Islet of Langerhans (tissue), 1 donor: ENCODE results near the gene DAZAP2.
"Not testable (repeated sequence)": the region's sequence is repeated elsewhere in the genome, so short reads cannot be mapped to it uniquely, and the experiment has no call there.

ENCODE experiments used
- FAIRE-seq: peaks from one replicate; lab custom pipeline; 2011; peaks lifted over from hg19 to GRCh38; lab: Jason Lieb, UNC

DAZAP2 gene

DNA sequence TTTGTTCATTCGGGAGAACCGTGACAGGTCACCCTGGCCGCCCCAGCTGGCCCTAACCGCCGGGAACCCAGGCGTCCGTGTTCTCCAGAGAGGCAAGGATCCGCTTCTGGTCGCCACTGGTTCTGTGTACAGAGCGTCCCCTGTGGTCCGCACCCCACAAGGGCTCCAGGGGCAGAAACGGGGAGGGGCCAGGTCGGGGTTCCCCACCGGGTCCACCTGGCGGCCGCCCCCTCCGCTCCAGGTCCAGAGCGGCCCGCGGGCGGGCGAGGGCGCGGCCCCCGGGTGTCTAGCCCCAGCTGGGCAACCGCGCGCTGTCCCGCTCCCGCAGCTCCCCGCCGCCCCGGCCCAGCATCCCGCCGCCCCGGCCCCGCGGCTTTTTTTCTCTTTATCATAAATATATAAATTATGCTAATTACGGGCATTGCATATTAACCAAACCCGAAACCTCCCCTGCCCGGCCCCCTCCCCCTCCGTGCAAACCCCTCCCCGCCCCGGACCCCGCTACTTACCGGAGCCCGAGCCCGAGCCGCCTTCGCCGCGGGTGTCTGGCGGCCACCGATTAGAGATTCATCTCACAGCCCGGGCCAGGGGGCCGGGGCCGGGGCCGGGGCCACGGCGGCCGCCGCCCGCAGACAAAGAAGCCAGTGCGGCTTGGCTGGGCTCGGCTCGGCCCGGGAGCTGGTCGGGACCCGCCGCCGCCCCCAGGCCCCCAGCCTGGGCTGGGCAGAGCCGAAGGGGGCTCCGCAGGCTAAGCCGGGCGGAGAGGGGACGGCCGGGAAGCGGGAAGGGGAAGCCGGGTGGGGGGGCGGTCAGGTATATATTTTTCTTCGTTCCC, 21.3 kb upstream of the DAZAP2 start:
- no peak for FAIRE-seq

DNA sequence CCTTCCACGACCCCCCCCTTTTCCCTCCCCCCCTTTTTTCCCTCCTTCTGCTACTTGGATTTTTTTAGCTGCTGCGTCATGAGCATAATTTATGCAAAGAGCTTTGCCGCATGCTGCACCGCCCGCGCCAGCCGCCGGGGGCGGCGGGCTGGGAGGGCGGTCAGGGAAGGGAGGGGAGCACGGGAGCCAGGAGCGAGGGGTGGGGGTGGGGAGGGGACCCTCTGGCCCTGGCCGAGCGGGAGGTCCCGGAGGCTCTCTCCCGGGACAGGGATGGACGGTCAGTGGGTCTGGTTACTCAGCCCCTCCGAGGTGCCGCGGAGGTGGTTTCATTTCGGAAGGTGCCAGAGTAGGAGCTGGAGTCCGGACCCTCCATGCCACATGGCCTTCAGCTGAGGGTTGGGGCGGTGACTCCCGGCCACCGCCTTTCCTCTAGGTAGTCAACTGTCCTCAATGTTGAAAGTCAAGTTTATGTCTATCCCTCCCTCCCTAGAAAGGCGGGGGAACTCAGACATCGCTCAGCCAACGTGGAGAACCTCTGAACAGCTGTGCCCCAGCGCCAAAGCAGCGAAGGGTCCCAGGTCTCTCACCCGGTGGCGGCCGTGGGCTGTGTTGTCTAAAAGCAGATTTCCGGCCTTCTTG, 20.5 kb upstream of the DAZAP2 start, which contains the start of gene POU6F1:
Gene POU6F1 (minus strand): TSS at position 95 of the 639 bp plus-strand sequence. CDS start 11,226 bp downstream, outside the sequence.
- no peak for FAIRE-seq

DNA sequence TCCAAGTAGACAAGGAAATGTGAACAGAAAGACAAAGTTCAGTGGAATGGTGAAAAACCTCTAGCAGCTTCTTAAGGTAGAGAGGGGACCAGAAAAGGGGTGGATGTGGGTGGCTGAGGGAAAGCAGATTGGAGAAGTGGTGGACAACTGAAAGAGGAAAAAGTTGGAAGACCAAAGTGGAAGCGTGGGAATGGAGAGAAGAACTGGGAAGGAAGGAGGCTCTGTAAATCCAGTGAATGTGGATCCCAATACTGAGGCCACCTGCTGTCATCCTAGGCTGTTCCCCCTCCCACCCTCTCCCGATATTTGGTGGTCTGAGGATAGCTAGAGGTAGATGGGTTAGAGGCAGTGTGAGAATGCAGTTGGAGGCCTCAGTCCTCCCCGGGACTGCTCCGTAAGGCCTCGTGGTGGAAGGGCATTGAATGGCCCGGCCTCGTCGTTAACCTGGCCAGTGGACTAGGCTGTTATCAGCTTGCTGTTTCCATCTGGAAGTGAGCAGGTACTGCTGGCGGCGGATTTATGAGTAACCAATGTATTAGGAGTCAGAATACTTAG, 19.9 kb upstream of the DAZAP2 start:
- FAIRE-seq, result no peak

DNA sequence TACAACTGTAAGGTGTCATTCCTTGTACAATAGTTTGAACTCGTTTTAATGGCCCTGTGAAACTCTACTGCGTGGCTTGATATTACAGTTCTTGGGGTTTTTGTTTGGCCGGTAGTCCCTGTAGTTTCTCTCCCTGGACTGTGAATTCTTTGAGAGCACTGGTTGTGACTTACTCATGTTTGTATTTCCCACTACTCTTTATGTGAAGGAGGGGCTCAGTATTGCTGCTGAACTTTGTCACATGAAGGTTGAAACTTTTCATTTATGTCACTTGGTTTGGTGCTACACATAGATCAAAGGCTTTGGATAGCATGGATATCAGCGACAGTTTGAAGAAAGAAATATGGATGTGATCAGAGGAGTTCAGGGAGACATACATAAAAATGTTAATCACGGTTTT, 19.3 kb upstream of the DAZAP2 start:
- FAIRE-seq, result no peak

DNA sequence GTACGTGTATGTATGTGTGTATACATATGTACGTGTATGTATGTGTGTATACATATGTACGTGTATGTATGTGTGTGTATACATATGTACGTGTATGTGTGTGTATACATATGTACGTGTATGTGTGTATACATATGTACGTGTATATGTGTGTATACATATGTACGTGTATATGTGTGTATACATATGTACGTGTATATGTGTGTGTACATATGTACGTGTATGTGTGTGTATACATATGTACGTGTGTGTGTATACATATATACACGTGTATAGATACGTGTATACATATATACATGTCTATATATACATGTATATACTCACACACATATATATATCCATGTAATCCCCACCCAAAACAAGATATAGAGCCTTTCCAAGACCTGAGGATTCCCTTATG, 18.8 kb upstream of the DAZAP2 start:
- FAIRE-seq, result not testable (repeated sequence)

DNA sequence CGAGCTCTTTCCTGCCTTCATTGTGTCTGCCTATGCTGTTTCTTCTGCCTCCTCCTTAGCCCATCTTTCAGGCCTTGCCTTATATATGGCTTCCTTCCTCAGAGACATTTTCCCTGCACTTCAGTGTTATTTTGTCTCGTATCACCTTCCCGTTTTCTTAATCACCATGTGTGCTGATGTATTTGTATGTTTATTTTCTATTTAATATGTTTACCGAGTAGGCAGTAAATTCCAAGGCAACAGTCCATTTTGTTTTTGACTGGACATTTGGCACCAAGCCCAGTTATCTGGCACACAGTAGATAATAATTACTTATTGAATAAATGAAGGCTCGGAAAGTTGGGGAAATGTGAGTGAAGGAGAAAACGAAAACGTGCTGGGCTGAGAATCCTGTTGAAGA, 16.2 kb upstream of the DAZAP2 start:
- FAIRE-seq, result no peak

DNA sequence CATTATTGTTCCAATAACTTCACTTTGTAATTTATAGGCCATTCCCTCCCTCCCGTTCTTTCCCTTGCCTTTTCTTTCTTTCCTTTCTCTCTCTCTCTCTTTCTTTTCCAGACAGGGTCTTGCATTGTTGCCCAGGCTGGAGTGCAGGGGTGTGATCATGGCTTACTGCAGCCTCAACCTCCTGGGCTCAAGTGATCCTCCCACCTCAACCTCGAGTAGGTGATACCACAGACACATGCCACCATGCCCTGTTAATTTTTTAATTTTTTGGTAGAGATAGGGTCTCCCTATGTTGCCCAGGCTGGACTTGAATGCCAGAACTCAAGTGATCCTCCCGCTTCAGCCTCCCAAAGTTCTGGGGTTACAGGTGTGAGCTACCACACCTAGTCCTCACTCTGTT, 14.0 kb upstream of the DAZAP2 start:
- FAIRE-seq, result no peak

DNA sequence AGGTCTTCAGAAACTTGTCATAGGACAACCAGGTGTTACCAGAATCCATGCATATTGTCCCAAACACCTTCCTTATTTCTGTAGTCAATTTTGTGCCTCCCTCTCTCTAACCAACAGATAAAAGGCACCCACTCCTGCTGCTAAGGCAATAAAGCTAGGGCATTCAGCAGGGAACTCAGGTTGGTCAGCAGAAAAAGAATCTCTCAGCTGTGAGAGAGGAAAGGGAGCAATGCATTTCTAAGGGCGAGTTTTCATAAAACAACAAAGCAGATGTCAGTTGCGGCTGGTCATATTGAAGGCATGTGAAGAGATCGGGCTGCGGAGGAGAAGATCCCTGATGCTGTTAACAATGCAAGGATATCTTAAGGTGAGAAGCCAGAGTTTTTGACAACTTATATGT, 13.4 kb upstream of the DAZAP2 start:
- FAIRE-seq, result no peak

DNA sequence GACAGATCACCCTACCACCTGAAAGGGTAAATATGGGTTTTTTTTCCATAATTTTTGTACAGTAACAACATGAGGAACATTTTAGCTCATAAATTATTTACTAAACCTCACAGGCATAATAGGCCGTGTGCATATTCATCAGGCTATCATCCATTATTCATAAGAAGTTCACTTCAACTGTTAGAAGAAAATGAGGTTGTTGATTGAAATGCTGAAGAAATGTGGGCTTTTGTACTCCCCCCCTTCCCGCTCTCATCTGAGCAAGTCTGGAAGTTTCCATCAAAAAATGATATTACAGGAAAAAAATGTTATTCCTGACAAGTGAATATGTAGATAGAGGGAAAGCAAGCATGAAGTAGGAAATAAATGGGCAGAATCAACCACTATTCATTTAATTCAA, 12.9 kb upstream of the DAZAP2 start:
- no peak for FAIRE-seq

DNA sequence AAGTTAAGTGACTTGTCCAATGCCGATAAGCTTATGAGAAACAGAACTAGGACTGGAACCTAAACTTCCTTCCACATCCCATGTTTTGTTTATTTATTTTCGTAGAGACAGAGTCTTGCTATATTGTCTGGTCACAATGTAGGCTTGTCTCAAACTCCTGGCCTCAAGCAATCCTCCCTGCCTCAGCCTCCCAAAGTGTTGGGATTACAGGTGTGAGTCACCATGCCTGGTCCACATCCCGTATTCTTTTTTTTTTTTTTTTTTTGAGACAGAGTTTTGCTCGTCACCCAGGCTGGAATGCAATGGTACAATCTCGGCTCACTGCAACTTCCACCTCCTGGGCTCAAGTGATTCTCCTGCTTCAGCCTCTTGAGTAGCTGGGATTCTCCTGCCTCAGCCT, 11.5 kb upstream of the DAZAP2 start:
- FAIRE-seq, result not testable (repeated sequence)

DNA sequence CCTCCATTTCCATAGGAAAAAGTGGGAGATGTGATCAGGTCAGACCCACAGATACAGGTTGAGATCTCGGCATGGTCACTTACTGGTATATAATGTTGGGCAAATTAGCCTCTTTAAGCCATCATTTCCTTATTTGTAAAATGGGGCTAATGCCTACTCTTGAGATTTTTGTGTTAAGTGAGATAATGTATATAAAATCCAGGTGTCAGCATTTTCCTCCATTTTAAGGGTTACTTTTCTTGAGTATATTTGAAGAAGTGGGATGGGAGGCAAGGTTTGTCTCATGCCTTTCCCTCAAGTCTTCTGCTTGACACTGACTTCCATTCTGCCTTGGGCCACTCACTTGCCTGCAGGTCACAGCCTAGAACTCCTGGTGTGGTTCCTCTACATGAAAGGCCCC, 10.7 kb upstream of the DAZAP2 start:
- no peak for FAIRE-seq

DNA sequence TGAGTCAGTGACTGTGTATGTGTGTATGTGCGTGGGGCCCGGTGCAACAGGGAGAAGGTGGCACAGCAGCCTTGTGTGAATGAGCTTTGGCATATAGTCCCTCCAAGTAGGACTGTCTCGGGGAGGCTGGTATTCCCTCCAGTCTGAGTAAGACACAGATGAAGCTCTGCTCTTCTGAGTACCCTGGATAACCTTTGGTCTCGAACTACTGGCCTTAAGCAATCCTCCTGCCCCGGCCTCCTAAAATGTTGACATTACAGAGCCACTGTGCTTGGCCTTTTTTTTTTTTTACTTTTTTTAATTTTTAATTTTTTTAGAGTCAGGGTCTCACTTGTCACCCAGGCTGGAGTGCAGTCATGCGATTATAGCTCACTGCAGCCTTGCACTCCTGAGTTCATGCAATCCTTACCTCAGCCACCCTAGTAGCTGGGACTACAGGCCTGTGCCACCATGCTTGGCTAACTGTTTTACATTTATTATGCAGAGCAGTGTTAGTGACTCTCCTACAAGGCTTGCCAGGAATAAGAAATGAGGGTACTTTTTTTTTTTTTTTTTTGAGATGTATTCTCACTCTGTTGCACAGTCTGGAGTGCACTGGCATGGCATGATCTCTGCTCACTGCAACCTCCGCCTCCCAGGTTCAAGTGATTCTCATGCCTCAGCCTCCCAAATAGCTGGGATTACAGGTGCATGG, 9.4 kb upstream of the DAZAP2 start:
- no peak for FAIRE-seq

DNA sequence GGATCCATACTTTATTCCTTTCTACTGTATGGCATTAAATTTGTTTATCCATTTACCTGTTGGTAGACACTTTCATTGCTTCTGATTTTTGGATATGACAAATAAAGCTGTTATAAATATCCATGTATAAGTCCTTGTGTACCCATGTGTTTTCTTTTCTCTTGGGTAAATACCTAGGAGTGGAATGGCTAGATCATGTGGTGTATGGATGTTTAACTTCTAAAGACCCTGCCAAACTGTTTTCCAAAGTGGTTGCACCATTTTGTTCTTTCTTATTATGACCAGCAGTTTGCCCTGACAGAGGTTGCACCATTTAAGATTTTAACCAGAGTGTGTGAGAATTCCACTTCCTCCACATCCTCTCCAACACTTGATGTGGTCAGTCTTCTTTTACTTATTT, 6.0 kb upstream of the DAZAP2 start:
- FAIRE-seq, result no peak

DNA sequence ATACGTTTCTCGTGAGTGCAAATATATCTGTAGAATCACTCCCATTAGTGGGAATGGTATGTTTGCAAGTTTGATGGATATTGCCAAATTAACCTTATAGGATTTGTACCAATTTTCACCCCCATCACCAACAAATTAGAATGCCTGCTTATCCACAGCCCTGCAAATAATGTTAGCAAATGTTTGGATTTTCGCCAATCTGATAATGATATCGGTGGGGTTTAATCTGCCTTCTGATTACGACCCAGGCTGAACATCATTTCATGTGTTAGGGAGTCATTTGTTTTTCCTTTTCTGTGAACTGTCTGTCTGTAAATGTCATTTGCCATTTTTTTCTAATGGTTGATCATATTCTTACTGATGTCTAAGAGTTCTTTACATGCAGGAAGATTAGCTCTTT, 4.1 kb upstream of the DAZAP2 start:
- FAIRE-seq, result no peak

DNA sequence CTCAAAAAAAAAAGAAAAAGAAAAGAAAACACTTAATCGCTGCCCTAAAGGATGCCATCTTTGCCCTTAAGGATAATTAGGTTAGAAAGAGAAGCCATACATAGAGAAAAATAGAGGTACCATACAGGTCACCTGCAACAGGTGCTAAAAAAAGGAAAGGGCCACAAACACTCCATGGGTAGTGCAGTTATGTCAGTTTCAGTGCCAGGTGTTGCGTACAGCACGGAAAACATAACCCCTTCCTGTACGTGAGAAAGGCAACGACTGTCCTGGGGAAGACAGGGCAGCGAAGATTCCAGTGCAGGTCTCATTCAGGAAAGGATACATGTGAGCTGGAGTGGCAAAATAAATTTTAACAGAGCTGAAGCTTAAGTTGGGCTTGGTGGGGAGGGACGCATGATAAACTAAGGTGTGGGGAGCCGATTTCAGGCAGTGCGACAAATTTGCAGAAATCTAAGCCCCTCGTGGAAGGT, 553 bp upstream of the DAZAP2 start:
- no peak for FAIRE-seq

DNA sequence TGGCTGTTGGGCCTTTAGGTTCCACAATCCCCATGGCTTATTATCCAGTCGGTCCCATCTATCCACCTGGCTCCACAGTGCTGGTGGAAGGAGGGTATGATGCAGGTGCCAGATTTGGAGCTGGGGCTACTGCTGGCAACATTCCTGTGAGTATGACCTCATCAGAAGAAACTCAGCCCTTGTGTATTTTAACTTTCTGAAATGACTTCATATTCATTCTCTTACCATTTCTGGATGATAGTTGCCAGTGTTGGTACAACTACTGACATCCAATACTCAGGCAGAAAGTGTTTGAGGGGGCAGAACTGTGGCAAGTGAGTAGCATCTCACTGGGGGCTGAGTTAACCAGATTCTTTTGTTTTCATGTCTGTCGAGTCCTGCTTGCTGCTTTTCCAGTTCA, 2.3 kb downstream of the DAZAP2 start:
- FAIRE-seq, result no peak

DNA sequence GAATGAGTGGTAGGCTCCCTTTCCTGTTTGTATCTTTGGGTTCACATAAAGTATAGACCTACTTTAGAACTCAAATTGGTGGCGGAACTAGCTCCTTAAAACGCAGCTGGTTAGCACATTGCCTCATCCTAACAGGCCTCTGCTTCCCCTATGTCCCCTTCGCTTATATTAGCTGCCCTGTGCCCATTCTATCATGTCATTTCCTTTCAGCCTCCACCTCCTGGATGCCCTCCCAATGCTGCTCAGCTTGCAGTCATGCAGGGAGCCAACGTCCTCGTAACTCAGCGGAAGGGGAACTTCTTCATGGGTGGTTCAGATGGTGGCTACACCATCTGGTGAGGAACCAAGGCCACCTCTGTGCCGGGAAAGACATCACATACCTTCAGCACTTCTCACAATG, 3.5 kb downstream of the DAZAP2 start:
- FAIRE-seq, result no peak

DNA sequence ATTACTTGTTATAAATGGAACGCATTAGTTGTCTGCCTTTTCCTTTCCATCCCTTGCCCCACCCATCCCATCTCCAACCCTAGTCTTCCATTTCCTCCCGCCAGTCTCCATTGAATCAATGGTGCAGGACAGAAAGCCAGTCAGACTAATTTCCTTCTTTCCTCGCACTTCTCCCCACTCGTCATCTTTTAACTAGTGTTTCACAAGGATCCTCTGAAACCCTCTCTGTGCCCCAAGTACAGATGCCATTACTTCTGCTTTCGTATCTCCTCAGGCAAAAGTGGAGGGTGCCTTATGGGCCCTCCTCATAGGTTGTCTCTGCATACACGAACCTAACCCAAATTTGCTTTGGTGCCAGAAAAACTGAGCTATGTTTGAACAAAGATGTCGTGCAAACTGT, 4.2 kb downstream of the DAZAP2 start:
- FAIRE-seq, result no peak

DNA sequence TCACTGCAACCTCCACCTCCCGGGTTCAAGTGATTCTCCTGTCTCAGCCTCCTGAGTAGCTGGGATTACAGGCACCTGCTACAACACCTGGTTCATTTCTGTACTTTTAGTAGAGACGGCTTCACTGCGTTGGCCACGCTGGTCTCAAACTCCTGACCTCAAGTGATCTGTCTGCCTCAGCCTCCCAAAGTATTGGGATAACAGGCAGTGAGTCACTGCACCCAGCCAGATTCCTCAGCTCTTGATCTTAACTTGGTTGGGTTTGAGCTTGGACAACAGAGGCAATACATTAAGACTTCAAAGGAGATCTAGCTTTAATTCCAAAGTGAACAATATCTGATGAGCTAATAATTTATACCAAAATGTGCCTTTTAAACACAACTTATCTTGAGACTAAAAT, 5.6 kb downstream of the DAZAP2 start:
- FAIRE-seq, result no peak

DNA sequence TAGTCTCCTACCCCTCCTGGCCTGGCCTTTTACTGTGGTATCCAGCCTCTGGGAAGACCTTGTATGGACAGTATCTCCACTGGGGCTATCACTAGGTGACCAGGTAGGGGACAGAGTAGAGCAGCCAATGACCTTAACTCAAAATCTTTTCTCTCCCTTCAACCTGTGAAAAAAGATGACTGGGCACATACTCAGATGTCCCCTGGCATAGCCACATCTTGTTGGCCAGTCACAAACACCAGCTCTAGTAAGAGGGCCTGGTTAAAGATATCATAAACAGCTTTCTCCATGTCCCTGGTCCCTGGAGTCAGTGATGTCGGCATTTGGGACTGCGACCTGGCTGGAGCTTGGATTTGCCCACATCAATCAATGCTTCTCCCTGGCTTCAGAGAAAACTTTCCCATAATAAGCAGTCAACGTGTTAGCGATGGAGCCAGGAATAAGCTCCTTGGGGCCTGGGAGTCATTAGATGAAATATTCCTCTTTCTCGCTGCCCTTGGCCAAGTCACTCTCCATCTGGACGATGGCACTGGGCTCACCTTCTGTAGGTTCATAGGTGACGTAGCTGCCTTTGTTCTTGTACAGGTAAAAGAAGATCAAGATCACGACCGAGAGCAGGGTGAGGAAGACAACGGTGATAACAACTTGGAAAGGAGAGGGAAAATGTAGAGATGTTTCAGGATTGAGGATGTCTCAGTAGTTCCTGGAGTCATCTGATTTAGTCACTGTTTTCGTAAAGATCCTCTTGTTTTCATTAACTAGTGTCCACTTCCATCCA, 7.0 kb downstream of the DAZAP2 start:
- no peak for FAIRE-seq

DNA sequence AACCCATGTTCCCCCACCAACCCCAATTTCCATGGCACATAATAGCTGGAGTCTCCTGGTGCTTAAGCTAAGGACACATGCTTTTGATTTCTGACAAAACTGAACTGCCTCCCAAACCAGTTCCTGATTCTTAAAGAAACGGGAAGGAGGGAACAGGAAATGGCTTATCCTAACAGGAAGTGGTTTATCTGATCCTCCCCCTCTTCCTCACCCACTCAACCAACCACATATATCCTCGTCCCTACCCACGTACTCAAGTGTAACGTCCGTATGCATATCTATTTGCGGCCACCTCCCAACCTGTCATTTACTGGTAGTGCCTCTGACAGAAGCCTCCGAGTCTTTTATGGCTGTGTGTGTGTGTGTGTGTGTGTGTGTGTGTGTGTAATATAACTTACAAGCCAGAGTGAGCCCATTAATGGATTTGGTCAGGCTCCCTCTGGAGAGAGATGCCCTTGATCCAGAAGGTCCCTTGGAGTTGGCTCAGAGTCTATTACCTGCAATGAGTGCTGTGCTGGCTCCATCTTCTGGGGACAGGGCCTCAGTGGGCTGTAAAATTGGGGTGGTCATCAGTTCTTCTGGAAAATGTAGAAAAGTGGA, 7.7 kb downstream of the DAZAP2 start:
- no peak for FAIRE-seq
